ENCODE measurements around the gene SLC1A2. TPM values are rescaled to one million over a fixed set of nuclear protein-coding genes. Genes with fewer than 3 reads are reported as not detected.

Gene SLC1A2
- total RNA-seq, 1 experiment from 2014 or later: 0.50 TPM

- H2BK120ac ChIP-seq (ENCODE audit: low read depth, low read length, poor library complexity, severe bottlenecking): no peak overlapping the region
- no peak overlapping the region for H4K5ac ChIP-seq (ENCODE audit: insufficient read length, low read depth, low read length)
- H2AK5ac ChIP-seq (ENCODE audit: insufficient read length, low read length): no peak overlapping the region
- Mint-ChIP-seq H3K27me3 (ENCODE audit: low read depth) (no peaks in the 10 kb centered on the region), H3K36me3 (ENCODE audit: insufficient read depth in 1 of 3, low read depth in 3 of 3) (no peaks in the 10 kb centered on the region), H3K27ac (no peak overlapping the region), H3K4me1 (no peaks in the 10 kb centered on the region), H3K4me3 (no peak overlapping the region), H3K9me3 (no peaks in the 10 kb centered on the region)
- H3K79me1 ChIP-seq (ENCODE audit: insufficient read depth, low read depth, low read length, poor library complexity, severe bottlenecking): no peaks in the 10 kb centered on the region
- no peaks in the 10 kb centered on the region for H3K4me1 ChIP-seq (ENCODE audit: insufficient read depth, low read length)
- no peak overlapping the region for H3K4me2 ChIP-seq (ENCODE audit: insufficient read depth, insufficient read length, low read length)
- H3K27ac ChIP-seq (ENCODE audit: insufficient read length, low read depth, low read length): no peak overlapping the region
- no peak overlapping the region for H3K56ac ChIP-seq (ENCODE audit: insufficient read length, low read depth, low read length)
- no peak overlapping the region for H3T11ph ChIP-seq (ENCODE audit: low read length)
- H3K14ac ChIP-seq (ENCODE audit: insufficient read depth, low read length): no peak overlapping the region
- no peak overlapping the region for H4K8ac ChIP-seq (replicated peaks; ENCODE audit: insufficient read length, low read depth, low read length)
- H3K9ac ChIP-seq (ENCODE audit: extremely low read depth, insufficient read length, low read length): no peak overlapping the region
- H4K20me1 ChIP-seq (ENCODE audit: control insufficient read depth, insufficient read depth, insufficient read length): no peaks in the 10 kb centered on the region
- no peak overlapping the region for H3K4ac ChIP-seq (ENCODE audit: low read depth, low read length)
- no peak overlapping the region for H2BK12ac ChIP-seq (ENCODE audit: insufficient read length, low read depth, low read length)
- no peaks in the 10 kb centered on the region for H3K23me2 ChIP-seq (ENCODE audit: insufficient read length, low read depth, low read length, poor library complexity, severe bottlenecking)
- WGBS (ENCODE audit: extremely low coverage, insufficient read length, low lambda C conversion rate): no CpG with 5 or more reads among the region's 2 CpGs
- H2BK20ac ChIP-seq (ENCODE audit: low read depth, low read length, poor library complexity, severe bottlenecking): no peak overlapping the region
- no peak for TF ChIP-seq CTCF (conservative IDR thresholded peaks at IDR 0.05)
- no peaks in the 10 kb centered on the region for H3K27me3 ChIP-seq (ENCODE audit: insufficient read depth, low read length)
- no peaks in the 10 kb centered on the region for H3K9me3 ChIP-seq (ENCODE audit: control insufficient read depth, low read depth, low read length)
- H4K91ac ChIP-seq (ENCODE audit: insufficient read length, low read depth, low read length): no peak overlapping the region
- no peak overlapping the region for H2BK15ac ChIP-seq (ENCODE audit: low read depth, low read length)
- H3K18ac ChIP-seq (ENCODE audit: insufficient read length, low read depth, low read length): no peak overlapping the region
- H3K23ac ChIP-seq (ENCODE audit: insufficient read length, low read depth, low read length): no peak overlapping the region
- H2AFZ ChIP-seq (ENCODE audit: low read length): no peak overlapping the region
- no peaks in the 10 kb centered on the region for H3K79me2 ChIP-seq (ENCODE audit: insufficient read depth, low read length)
- no peak for DNase-seq
- no peak overlapping the region for H2BK5ac ChIP-seq (ENCODE audit: insufficient read length, low read length)
Measured at GRCh38 chr11:35257281-35257680, 162.1 kb downstream of the SLC1A2 start.

Data from H9 (cell line).